Stimulated activated naive CD4-positive, alpha-beta T cell (primary cell): ENCODE measurements around the gene ALDH3B1.

ENCODE experiments used
- DNase-seq, 6 experiments: peaks; one replicate each; lab custom pipeline; 2025; lab: John Stamatoyannopoulos, UW

Gene ALDH3B1

GRCh38 chr11:68031144-68031464, 21.0 kb downstream of the ALDH3B1 start:
- DNase-seq: peak in 1 of 6 experiments; percentile 28

- DNase-seq: no peak
These were observed 21.9 kb downstream of the ALDH3B1 start for GRCh38 chr11:68032003-68032402.

GRCh38 chr11:68032997-68033707, 23.0 kb downstream of the ALDH3B1 start:
- no peak for DNase-seq

- DNase-seq: no peak
These were observed 23.6 kb downstream of the ALDH3B1 start for GRCh38 chr11:68033708-68034045.

- no peak for DNase-seq
These were observed 25.2 kb downstream of the ALDH3B1 start for GRCh38 chr11:68035266-68035876.

GRCh38 chr11:68036141-68036716, 26.1 kb downstream of the ALDH3B1 start:
- DNase-seq: no peak

GRCh38 chr11:68036717-68037239, 26.7 kb downstream of the ALDH3B1 start:
- no peak for DNase-seq

- no peak for DNase-seq
These were observed 27.5 kb downstream of the ALDH3B1 start for GRCh38 chr11:68037411-68038225.

GRCh38 chr11:68038226-68038717, 28.1 kb downstream of the ALDH3B1 start:
- no peak for DNase-seq

- peak; percentile 15 to 61 (median 38) for DNase-seq
These were observed 28.8 kb downstream of the ALDH3B1 start, which contains the start of gene TCIRG1 for GRCh38 chr11:68038718-68039525. Gene TCIRG1, plus strand, starts transcription at chr11:68039025. Its CDS starts 2,247 bp downstream, at chr11:68041272.

GRCh38 chr11:68039526-68040086, 29.5 kb downstream of the ALDH3B1 start:
- DNase-seq: peak in 1 of 6 experiments; percentile 27

GRCh38 chr11:68040101-68040956, 30.2 kb downstream of the ALDH3B1 start:
- peak in 5 of 6 experiments; percentile 17 to 72 (median 48) for DNase-seq

- DNase-seq: no peak
These were observed 30.9 kb downstream of the ALDH3B1 start for GRCh38 chr11:68040957-68041591.

GRCh38 chr11:68041617-68042218, 31.6 kb downstream of the ALDH3B1 start:
- DNase-seq: no peak

GRCh38 chr11:68042219-68043028, 32.3 kb downstream of the ALDH3B1 start:
- DNase-seq: no peak

GRCh38 chr11:68043029-68043348, 32.9 kb downstream of the ALDH3B1 start:
- no peak for DNase-seq

- no peak for DNase-seq
These were observed 33.4 kb downstream of the ALDH3B1 start for GRCh38 chr11:68043349-68044144.
